ENCODE results near the gene MRPS7. TPM values are rescaled to one million over a fixed set of nuclear protein-coding genes. Genes with fewer than 3 reads are reported as not detected.

MRPS7 gene
- total and polyA plus RNA-seq, 2 donors (not counting 1 experiment from before 2014, with no cell fraction given) = 25.1 to 42.6 TPM

GRCh38 chr17:75313941-75314551 is 52.4 kb downstream of the MRPS7 start:
- Mint-ChIP-seq H3K9me3 (ENCODE audit: insufficient read depth) (no peaks in the 10 kb centered on the region), H3K4me1 (peaks cover 52% of the 10 kb centered on the region), H3K4me3 (peak overlapping the region; percentile 27), H3K27me3 (no peaks in the 10 kb centered on the region), H3K27ac (peak overlapping the region; percentile 91)
- no peak overlapping the region for H3K4me3 ChIP-seq (ENCODE audit: control extremely low read depth in 1 of 5, extremely low read depth in 1 of 5, insufficient read depth in 1 of 5, low read depth in 2 of 5, low read length in 4 of 5)
- ATAC-seq (ENCODE audit: low read depth) (no peak), DNase-seq (no peak)
- H3K4me1 ChIP-seq (ENCODE audit: control insufficient read depth in 2 of 2, insufficient read depth in 2 of 2, low read length in 2 of 2) = peaks cover 26 to 68% of the 10 kb centered on the region in 2 donors
- H3K79me2 ChIP-seq (ENCODE audit: control insufficient read depth, insufficient read depth, low read length) = peaks cover 81% of the 10 kb centered on the region
- H3K9me3 ChIP-seq (ENCODE audit: control extremely low read depth in 1 of 3, control insufficient read depth in 2 of 3, insufficient read depth in 1 of 3, low read length in 2 of 3) = no peaks in the 10 kb centered on the region
- intact Hi-C loops (cut with micrococcal nuclease) = no loop called here
- peak overlapping the region; percentile 18 to 60 for H3K27ac ChIP-seq (ENCODE audit: low read length in 2 of 2)
- WGBS (ENCODE audit: insufficient coverage) = 78% methylated on average over 9 of the region's 14 CpGs
- TF ChIP-seq CTCF (IDR thresholded peaks at IDR 0.05) (no peak), EZH2 (IDR thresholded peaks at IDR 0.05; ENCODE audit: borderline replicate concordance, insufficient read depth, low read depth, low read length, poor library complexity, severe bottlenecking) (no peak)
- no peaks in the 10 kb centered on the region for H4K20me1 ChIP-seq (ENCODE audit: control insufficient read depth, insufficient read depth, low read length, poor library complexity, severe bottlenecking)
- CTCF ChIA-PET = interaction anchor here (0.6 to 3.1 kb wide), 5 partner anchors 9 to 200 kb away, joined by 3 to 17 read pairs (median 3); no protein-coding TSS in a partner anchor
- H3K4me2 ChIP-seq (replicated peaks; ENCODE audit: low read depth, low read length, poor library complexity, severe bottlenecking) = no peak overlapping the region
- H3K9ac ChIP-seq (ENCODE audit: low read length) = no peak overlapping the region
- no peaks in the 10 kb centered on the region for H3K27me3 ChIP-seq (replicated peaks in 1 of 4; ENCODE audit: control extremely low read depth in 1 of 4, control insufficient read depth in 3 of 4, insufficient read depth in 4 of 4, low read length in 3 of 4)
- peaks cover 4 to 14% of the 10 kb centered on the region in 2 experiments for H3K36me3 ChIP-seq (replicated peaks in 1 of 2; ENCODE audit: control extremely low read depth in 1 of 2, control insufficient read depth in 1 of 2, extremely low read depth in 1 of 2, insufficient read depth in 2 of 2, low read length in 1 of 2)
- POLR2A ChIA-PET = interaction anchor here (0.6 to 3.8 kb wide), 6 partner anchors 16 to 81 kb away, joined by 3 to 33 read pairs (median 4); partner anchors contain the start of gene SLC25A19
- H2AFZ ChIP-seq (ENCODE audit: insufficient read depth, low read depth, low read length, poor library complexity, severe bottlenecking) = no peak overlapping the region
